ENCODE data around the gene SCD.

DNA sequence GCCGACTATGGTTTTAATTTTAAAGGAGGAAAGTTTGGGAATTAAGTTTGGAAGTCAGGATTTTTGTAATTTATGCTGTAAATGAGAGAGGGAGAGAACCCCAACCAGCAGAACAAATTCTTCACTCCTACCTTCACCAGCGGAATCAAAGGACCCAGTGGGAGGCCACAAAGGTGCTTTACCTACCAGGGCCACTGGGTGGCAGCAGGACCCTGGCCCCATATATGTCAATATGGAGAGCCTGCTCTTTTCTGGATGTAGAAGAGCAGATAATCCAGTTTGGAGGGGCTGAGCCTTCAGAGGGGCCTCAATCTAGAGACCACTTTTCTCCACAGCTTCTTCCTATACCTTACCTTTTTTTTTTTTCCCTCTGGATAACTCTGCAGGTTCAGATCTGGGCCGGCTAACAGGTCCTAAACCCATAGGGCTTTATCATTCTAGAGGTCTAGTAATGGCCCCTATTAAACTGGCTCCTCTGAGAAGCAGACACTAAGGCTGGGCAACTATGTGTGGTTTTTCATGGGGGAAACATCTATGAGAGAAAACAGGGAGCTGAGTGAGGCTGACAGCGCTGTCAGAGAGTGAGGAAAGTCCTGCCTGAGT is 8.5 kb upstream of the SCD start:
- TF ChIP-seq, protein P1, sequence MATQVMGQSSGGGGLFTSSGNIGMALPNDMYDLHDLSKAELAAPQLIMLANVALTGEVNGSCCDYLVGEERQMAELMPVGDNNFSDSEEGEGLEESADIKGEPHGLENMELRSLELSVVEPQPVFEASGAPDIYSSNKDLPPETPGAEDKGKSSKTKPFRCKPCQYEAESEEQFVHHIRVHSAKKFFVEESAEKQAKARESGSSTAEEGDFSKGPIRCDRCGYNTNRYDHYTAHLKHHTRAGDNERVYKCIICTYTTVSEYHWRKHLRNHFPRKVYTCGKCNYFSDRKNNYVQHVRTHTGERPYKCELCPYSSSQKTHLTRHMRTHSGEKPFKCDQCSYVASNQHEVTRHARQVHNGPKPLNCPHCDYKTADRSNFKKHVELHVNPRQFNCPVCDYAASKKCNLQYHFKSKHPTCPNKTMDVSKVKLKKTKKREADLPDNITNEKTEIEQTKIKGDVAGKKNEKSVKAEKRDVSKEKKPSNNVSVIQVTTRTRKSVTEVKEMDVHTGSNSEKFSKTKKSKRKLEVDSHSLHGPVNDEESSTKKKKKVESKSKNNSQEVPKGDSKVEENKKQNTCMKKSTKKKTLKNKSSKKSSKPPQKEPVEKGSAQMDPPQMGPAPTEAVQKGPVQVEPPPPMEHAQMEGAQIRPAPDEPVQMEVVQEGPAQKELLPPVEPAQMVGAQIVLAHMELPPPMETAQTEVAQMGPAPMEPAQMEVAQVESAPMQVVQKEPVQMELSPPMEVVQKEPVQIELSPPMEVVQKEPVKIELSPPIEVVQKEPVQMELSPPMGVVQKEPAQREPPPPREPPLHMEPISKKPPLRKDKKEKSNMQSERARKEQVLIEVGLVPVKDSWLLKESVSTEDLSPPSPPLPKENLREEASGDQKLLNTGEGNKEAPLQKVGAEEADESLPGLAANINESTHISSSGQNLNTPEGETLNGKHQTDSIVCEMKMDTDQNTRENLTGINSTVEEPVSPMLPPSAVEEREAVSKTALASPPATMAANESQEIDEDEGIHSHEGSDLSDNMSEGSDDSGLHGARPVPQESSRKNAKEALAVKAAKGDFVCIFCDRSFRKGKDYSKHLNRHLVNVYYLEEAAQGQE (IDR thresholded peaks at IDR 0.05; ENCODE audit: insufficient read depth in 1 of 2, low read depth in 2 of 2, low read length in 2 of 2): no peak
- TF ChIP-seq SIN3A (IDR thresholded peaks at IDR 0.05; ENCODE audit: borderline replicate concordance, insufficient read depth, low read length): no peak
- TF ChIP-seq FOXP2 (optimal IDR thresholded peaks at IDR 0.05; ENCODE audit: borderline replicate concordance, extremely low read depth, extremely low read length, insufficient read depth): no peak
